Skeletal muscle cell (primary cell): Measurements from ENCODE around the gene CRACR2B.

Source experiments
- DNase-seq: peaks from one replicate; pipeline ENCODE4 v3.0.0-alpha.2; 2010; ENCODE audit warnings: low read depth
- H3K4me3 ChIP-seq: 2 replicates; pipeline ENCODE4 v1.5.1; 2011; ENCODE audit warnings: low read depth, mild to moderate bottlenecking, control low read depth, low read length, moderate library complexity

Gene CRACR2B

DNA sequence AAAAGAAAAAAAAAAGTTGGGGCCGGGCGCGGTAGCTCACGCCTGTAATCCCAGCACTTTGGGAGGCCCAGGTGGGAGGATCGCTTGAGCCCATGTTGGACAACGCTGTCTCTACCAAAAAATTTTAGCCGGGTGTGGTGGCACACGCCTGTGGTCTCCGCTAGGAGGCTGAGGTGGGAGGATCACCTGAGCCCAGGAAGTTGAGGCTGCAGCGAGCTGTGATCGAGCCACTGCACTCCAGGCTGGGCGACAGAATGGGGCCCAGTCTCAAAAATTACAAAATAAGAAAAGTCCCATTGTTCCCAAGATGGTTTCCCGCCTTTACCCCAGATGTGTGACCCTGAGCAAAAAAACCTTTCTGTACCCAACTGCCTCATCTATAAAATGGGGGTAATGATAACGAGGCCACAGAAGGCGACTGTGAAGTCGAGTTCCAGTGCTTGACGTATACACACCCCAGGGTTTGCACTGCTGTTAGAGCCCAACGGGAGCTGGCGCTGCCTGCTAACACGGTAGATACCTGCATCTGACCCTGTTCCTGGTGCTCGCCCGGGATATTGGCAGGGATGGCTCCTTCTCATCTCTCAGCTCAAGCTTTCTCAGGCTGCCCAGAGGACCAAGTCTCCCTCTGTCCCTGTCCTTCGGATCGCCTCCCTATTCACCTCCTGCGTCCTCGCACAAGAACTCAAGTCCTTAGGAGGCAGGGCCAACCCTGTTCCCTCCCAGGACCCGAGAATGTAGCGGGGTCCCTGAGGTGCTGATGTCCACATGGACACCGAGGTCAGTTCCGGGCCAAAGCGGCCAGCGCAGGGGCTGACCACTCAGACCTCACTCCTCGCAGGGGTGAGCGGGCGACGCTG is 19.1 kb upstream of the CRACR2B start:
- peak overlapping the region; percentile 97 for H3K4me3 ChIP-seq
- no peak for DNase-seq

- peak within 1 kb of the TSS; percentile 97 for H3K4me3 ChIP-seq
Observed at GRCh38 chr11:809287-810039, 18.3 kb upstream of the CRACR2B start, which contains the start of gene RPLP2. RPLP2 (plus strand) TSS chr11:809967; CDS start chr11:810235, 268 bp downstream.

DNA sequence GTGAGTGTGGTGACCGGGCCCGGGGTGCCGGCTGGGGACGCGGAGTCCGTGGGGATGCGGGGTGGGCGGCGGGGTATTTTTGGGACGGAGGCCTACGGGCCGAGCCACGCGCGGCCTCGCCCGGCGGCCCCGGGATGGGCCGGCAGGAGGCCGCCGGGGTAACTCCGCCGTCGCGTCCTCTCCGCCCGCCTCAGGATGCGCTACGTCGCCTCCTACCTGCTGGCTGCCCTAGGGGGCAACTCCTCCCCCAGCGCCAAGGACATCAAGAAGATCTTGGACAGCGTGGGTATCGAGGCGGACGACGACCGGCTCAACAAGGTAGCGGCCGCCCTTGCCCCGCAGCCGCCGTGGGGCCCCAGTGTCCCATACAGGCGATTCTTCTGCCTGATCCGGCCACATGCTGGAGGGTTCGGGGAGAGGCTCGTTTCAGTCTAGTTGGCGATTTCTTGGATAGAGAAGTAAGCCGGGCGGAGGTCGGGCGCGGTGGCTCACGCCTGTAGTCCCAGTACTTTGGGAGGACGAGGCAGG is 17.6 kb upstream of the CRACR2B start:
- DNase-seq: no peak
- peak overlapping the region; percentile 97 for H3K4me3 ChIP-seq

More at GRCh38 chr11:809287-810039, 18.3 kb upstream of the CRACR2B start, which contains the start of gene RPLP2:
- peak; percentile 87 for DNase-seq

DNA sequence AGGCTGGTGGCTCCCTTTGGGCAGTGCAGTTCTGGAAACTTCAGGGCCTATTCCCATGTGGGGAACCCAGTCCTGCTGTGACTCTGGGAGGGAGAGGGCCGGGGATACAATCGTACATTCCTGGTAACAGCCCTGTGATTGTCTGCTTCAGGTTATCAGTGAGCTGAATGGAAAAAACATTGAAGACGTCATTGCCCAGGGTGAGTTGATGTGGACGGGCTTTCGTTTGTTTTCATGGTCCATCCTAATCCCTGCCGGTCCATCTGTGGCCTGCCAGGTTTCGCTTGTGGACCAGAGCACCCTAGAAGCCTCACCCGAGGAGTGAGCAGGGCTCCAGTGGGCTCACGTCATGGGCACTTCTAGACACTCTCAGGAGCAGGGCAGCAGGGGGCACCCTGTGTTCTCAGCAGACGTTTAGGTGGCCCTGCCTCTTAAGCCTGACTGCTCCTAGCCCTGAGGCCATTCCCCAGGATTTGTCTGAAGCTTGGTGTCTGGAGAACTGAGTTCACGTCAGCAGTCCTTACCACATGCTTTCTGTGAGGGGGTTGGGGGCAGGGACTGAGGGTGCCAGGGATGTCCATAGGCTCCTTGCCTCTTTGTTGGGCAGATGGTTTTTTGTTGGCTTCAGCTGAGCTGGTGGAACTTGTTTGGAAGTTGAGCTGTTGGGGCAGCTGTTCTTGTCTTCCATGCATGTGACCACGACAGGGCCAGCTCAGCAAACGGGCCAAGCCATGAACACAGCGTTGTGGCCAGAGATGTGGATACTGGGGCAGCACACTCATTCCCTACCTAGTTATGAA is 16.1 kb upstream of the CRACR2B start:
- peak overlapping the region; percentile 97 for H3K4me3 ChIP-seq
- DNase-seq: no peak

- H3K4me3 ChIP-seq: no peak overlapping the region
- no peak for DNase-seq
Observed at GRCh38 chr11:812390-812789, 15.3 kb upstream of the CRACR2B start.

- H3K4me3 ChIP-seq: no peak overlapping the region
- DNase-seq: no peak
Observed at GRCh38 chr11:813072-813455, 14.7 kb upstream of the CRACR2B start.

GRCh38 chr11:813456-814096 is 14.1 kb upstream of the CRACR2B start:
- DNase-seq: no peak
- no peak overlapping the region for H3K4me3 ChIP-seq

- DNase-seq: no peak
- H3K4me3 ChIP-seq: no peak overlapping the region
Observed at GRCh38 chr11:815675-816432, 11.9 kb upstream of the CRACR2B start.

DNA sequence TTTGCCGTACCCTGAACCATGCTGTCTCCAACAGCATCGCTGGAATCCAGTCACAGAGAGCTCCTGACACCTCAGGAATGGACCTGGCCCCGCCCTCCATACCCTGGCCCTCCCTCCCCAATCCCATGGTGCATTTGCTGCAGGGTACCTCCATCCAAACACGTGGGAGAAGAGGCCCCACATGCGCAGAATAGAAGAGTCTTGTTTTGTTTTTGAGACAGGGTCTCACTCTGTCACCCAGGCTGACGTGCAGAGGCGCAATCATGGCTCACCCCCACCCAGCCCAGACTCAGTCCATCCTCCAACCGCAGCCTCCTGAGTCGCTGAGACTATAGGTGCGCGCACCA is 11.3 kb upstream of the CRACR2B start:
- DNase-seq: no peak
- H3K4me3 ChIP-seq: no peak overlapping the region

GRCh38 chr11:818396-819128 is 9.2 kb upstream of the CRACR2B start, which contains the start of gene PNPLA2:
PNPLA2 (plus strand) TSS chr11:818914; CDS start chr11:819719, 805 bp downstream.
- peak within 1 kb of the TSS; percentile 75 for H3K4me3 ChIP-seq
- no peak for DNase-seq

DNA sequence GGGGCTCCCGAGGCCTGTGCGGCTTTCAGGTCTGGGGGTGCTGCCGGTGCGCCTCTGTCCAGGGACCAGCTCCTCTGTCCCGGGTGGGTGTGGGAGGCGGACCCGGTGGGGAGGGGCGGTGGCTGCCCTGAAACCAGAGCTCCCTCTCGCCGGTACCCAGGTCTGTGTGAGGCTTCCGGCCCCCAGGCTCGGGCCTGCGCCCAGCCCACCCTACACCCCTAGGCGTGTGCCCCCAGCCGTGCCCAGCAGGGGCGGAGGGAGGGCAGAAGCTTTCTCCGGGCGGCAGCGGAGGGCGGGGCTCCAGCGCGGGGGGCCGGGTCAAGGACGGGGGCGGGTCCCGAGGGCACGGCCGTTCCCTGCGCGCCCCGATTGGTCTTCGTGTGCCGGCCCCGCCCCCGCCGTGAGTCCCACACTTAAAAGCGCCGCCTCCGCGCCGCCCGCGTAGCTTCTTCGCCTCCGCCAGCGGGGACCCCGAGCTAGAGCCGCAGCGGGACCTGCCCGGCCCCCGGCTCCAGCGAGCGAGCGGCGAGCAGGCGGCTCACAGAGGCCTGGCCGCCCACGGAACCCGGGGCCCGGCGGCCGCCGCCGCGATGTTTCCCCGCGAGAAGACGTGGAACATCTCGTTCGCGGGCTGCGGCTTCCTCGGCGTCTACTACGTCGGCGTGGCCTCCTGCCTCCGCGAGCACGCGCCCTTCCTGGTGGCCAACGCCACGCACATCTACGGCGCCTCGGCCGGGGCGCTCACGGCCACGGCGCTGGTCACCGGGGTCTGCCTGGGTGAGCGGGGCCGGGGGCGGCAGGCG is 8.4 kb upstream of the CRACR2B start:
- DNase-seq: no peak
- H3K4me3 ChIP-seq: peak overlapping the region; percentile 75

DNA sequence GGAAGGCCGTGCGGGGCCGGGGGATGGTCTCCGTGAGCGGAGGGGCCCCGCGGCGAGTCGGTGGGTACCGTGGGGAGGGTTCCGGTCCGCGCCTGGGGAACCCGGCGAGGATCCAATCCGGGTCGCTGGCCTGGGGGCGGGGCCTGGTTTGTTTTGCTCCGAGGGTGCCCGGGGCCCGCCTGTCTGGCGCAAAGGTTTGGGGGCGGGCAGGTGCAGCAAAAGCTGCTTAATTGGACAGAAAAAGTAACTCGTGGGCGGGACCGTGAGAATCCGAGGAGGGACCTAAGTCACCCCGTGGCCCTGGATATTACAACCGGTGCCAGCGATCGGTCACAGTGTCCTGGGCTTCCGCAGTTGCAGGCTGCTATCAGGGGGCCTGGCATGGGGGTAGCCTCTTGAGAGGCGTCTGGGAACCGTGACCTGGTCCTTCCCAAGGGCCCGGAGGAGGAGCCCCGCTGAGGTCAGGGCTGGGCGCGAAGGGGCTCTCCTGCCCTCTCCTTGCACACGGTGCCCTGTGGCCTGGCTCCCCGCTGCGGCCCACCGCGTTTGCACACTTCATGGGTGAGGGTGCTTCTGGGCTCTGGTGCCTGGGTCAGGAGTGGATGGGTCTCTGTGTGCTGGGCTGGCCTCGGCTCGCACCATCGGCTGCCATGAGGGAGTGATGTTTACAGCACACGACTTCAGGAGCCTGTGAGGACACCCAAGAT is 7.6 kb upstream of the CRACR2B start:
- no peak for DNase-seq
- peak overlapping the region; percentile 75 for H3K4me3 ChIP-seq

DNA sequence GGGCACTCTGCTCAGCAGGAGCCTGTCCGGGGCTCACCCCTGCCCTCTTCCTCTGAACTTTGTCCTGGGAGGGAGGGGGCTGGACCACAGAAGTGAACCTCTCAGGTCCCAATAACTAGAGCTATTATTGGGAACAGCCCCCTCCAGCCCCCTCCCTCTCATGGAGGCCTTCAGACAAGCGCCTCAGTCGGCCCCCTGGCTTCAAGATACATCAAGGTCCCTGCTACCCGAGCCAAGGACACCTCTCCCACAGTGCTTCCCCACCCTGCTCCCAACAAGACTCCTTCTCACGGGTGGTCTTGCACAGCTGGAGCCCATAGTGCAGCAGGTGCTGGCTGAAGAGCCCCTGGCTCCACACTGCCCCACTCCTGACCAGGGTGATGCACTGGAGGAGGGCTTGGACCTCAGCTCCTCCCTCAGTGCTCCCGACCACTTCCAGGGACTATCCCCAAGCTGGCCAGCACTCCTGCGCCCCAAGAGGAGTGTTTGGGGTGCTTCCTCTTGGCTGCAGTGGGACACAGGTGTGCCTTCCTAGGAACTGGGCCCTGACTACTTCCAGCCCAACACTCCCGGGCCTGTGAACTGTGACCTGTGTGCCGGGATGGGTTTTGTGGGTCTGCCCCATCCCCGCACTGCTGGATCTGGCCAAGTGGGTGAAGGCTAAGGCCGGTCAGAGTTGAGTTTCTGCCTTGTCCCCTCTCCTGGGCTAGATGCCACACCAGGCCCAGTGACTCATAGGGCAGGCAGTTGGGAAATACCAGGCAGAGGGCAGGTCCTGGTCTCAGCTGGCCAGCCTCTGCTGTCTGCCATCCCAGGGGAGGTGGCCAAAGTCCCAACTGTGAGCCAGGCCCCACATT is 6.8 kb upstream of the CRACR2B start:
- H3K4me3 ChIP-seq: peak overlapping the region; percentile 75
- DNase-seq: no peak

DNA sequence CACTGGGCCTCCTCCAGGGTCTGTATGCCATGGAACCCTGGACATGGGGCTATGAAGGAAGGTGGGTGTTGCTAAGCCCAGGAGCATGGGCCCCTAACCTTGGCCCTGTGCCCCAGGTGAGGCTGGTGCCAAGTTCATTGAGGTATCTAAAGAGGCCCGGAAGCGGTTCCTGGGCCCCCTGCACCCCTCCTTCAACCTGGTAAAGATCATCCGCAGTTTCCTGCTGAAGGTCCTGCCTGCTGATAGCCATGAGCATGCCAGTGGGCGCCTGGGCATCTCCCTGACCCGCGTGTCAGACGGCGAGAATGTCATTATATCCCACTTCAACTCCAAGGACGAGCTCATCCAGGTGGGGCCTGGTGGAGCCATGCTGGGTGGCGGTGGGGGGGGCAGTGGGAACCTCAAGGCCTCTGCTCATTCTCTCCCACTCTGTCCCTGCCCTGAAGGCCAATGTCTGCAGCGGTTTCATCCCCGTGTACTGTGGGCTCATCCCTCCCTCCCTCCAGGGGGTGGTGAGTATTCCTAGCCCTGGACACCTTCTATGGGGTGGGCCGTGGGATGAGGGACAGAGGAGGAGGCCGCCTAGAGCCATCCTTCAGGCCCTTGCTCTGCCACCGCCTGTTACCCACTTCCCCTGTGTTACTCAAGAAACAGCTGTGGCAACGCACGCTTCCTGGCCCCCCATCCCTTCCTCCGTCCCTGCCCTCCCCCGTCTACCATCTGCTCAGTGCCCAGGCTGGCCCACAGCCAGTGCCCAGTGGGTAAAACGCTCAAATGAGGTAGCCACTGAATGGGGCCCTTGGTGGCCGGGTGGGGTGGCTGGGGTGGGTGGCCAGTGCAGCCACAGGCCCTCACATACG is 6.0 kb upstream of the CRACR2B start:
- DNase-seq: no peak

More for the DNA sequence above, 6.0 kb upstream of the CRACR2B start:
- H3K4me3 ChIP-seq: no peak overlapping the region
